ENCODE measurements around the gene M1AP. TPM values are rescaled to one million over a fixed set of nuclear protein-coding genes. Genes with fewer than 3 reads are reported as not detected.

Gene M1AP
- total and polyA plus RNA-seq, 11 donors: 0.07 to 0.88 (median 0.21) TPM; not detected in 6

DNA sequence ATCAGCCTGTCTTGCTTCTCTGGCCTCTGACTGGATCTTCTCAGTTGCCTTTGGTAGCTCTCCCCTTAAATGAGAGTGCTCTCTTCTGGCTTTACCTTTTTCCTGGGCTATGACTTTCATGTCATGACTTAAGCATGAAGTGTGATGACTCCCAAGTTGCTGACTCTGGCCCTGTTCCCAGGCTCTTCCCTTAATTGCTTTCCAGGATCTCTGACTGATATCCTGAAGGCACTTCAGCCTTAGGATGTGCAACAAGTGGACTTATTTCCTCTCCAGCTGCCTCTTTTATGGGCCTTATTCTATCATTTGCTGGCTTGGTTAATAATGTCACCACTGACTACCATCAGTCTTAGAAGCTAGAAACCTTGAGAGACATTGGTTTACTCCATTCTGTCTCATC lies 23.3 kb upstream of the M1AP start:
- no peaks in the 10 kb centered on the region for H3K27me3 ChIP-seq

DNA sequence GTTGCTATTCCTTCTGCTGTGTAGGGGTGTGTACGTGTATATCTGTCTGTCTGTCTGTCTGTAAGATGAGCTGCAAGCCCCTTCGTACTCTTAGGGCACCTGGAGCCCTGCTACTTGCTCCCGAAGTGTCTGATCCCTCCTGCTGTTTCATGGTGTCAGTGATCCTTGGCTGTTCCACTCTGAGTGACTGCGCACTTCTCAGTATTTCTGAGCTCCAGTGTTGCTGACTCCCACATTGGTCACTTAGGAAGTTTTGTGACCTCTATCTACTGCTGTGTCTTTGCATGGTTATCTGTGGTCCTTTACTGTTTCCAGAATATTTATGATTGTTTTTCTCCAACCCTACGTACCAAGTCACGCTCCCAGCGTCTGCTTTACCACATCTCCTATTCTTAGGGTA lies 22.1 kb upstream of the M1AP start:
- WGBS, 4 donors: 94 to 98% (median 95%) methylated on average over 6 to 7 of the region's 7 CpGs
- no peaks in the 10 kb centered on the region for H3K9me3 ChIP-seq
- H3K27ac ChIP-seq: no peak overlapping the region
- H3K4me1 ChIP-seq: no peaks in the 10 kb centered on the region
- H3K36me3 ChIP-seq: peaks cover 0 to 20% (median 6%) of the 10 kb centered on the region in 9 donors
- intact Hi-C loops (cut with DNase I): no loop called here
- no peaks in the 10 kb centered on the region for H3K27me3 ChIP-seq
- ATAC-seq: no peak
- no peak for DNase-seq
- no peak overlapping the region for H3K4me3 ChIP-seq
- TF ChIP-seq, protein P1, sequence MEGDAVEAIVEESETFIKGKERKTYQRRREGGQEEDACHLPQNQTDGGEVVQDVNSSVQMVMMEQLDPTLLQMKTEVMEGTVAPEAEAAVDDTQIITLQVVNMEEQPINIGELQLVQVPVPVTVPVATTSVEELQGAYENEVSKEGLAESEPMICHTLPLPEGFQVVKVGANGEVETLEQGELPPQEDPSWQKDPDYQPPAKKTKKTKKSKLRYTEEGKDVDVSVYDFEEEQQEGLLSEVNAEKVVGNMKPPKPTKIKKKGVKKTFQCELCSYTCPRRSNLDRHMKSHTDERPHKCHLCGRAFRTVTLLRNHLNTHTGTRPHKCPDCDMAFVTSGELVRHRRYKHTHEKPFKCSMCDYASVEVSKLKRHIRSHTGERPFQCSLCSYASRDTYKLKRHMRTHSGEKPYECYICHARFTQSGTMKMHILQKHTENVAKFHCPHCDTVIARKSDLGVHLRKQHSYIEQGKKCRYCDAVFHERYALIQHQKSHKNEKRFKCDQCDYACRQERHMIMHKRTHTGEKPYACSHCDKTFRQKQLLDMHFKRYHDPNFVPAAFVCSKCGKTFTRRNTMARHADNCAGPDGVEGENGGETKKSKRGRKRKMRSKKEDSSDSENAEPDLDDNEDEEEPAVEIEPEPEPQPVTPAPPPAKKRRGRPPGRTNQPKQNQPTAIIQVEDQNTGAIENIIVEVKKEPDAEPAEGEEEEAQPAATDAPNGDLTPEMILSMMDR (IDR thresholded peaks at IDR 0.05): no peak
- TF ChIP-seq POLR2A (IDR thresholded peaks at IDR 0.05): no peak

More for the DNA sequence above, 23.3 kb upstream of the M1AP start:
- H3K27ac ChIP-seq: no peak overlapping the region
- H3K4me1 ChIP-seq: no peaks in the 10 kb centered on the region
- DNase-seq: no peak
- intact Hi-C loops (cut with DNase I): no loop called here
- peaks cover 0 to 32% (median 16%) of the 10 kb centered on the region in 9 donors for H3K36me3 ChIP-seq
- no peak for ATAC-seq
- no peak for TF ChIP-seq POLR2A (IDR thresholded peaks at IDR 0.05)
- TF ChIP-seq, protein P1 (IDR thresholded peaks at IDR 0.05): no peak
- no peak overlapping the region for H3K4me3 ChIP-seq
- no peaks in the 10 kb centered on the region for H3K9me3 ChIP-seq

DNA sequence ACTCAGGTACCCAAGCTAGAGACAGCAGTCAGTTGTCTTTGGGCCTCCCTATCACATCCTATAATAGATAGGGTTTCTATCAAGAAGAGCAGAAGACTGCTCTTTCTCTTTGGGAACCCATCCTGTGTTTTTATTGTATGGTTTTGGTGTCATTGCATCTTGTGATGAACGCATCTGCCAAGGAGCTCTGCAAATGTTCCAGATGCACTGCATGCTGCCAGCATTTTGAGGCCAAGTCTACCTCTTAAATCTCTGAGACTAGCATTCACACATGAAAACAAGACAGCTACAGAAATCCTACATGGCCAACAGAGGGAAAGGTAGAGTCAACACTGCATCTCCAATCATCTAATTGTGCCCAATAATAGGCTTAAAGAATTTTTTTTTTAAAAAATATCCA lies 20.0 kb upstream of the M1AP start:
- WGBS, 4 donors: 90 to 97% (median 93%) methylated on average over 1 of the region's 1 CpG
- Histone ChIP-seq H3K27ac (no peak overlapping the region), H3K4me3 (no peak overlapping the region), H3K4me1 (no peaks in the 10 kb centered on the region), H3K27me3 (no peaks in the 10 kb centered on the region), H3K36me3 (peaks cover 0 to 5% (median 0%) of the 10 kb centered on the region in 9 donors), H3K9me3 (no peaks in the 10 kb centered on the region)
- intact Hi-C loops (cut with DNase I): no loop called here
- ATAC-seq (no peak), DNase-seq (no peak)
- TF ChIP-seq, protein P1 (IDR thresholded peaks at IDR 0.05): no peak
- TF ChIP-seq POLR2A (IDR thresholded peaks at IDR 0.05): no peak

DNA sequence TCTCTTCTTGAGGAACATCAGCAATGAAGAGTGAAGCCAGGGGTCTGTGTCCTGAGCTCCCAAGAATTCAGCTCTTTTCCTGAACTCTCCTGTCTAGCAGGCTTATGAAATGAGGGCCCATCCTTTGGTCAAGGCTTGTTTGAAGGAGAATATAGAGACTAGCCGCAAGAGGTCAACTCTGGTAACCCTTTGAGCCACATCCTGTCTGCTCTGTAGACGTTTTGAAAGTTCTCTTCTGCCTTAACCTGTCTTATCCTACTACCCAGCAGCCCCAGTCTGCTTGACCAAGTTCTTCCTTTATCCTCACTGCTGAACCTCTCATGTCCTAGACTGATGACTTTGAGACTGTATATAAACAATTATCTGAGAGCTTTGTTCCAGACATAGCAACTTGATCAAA lies 11.3 kb upstream of the M1AP start:
- Histone ChIP-seq H3K36me3 (peaks cover 0 to 18% (median 6%) of the 10 kb centered on the region in 9 donors), H3K9me3 (no peaks in the 10 kb centered on the region), H3K27me3 (no peaks in the 10 kb centered on the region), H3K4me3 (no peak overlapping the region), H3K4me1 (peaks cover 0 to 9% (median 5%) of the 10 kb centered on the region in 12 donors), H3K27ac (no peak overlapping the region)
- DNase-seq: no peak
- 66 to 74% (median 70%) methylated on average over 2 of the region's 2 CpGs for WGBS, 4 donors
- ATAC-seq: no peak
- intact Hi-C loops (cut with DNase I): no loop called here
- TF ChIP-seq POLR2A (IDR thresholded peaks at IDR 0.05): no peak
- TF ChIP-seq, protein P1 (IDR thresholded peaks at IDR 0.05): no peak

Data from heart left ventricle (tissue), 16 donors.